HCT116 (cell line): ENCODE results near the gene CNR2. TPM values are rescaled to one million over a fixed set of nuclear protein-coding genes. Genes with fewer than 3 reads are reported as not detected.

Source experiments
- ATAC-seq: fragments of 200-7000 bp; cut with Tn5 transposase; 2 replicates; pipeline ENCODE4 v1.9.1; 2020; ENCODE audit warnings: mild to moderate bottlenecking, moderate library complexity
- BruUV-seq: library from RNA; stranded (reverse); fragments of 400-500 nt; replicated peaks from 2 replicates; lab custom pipeline; 2021; lab: Mats Ljungman, UMichigan
- CTCF ChIA-PET: fragments of 300-600 bp; sonication (Branson Sonifier 250); formaldehyde crosslinking; loops from one replicate; lab custom pipeline; 2021; ENCODE audit warnings: antibody characterized with exemption; lab: Charles Lee
- POLR2A ChIA-PET: fragments of 300-600, 350-600 bp; sonication (Branson Sonifier 250); formaldehyde crosslinking; loops from one replicate; lab custom pipeline; 2021; ENCODE audit warnings: antibody characterized with exemption; lab: Charles Lee
- RAD21 ChIA-PET, 2 experiments: fragments of 300-600 bp; sonication (Branson Sonifier 250); formaldehyde crosslinking; loops; one replicate each; lab custom pipeline; 2023; ENCODE audit warnings: low total read pairs in 2 of 2; ENCODE audit not compliant: uncharacterized antibody in 2 of 2, unreplicated experiment in 2 of 2, low non-redundant PET in 1 of 2; lab: Charles Lee
- DNase-seq: peaks from one replicate; pipeline ENCODE4 v3.0.0-alpha.2; 2010; ENCODE audit warnings: low read depth, low spot score
- H2AFZ ChIP-seq: fragments of 200-600 bp; shearing (Covaris generic), sonication (generic); 2 replicates; pipeline ENCODE4 v1.6.1; 2017; ENCODE audit warnings: low read depth, mixed run types, mixed read lengths, antibody characterized with exemption, low read length; ENCODE audit not compliant: poor library complexity, severe bottlenecking
- H3K27ac ChIP-seq: 2 replicates; pipeline ENCODE4 v1.5.1; 2012; ENCODE audit warnings: low read depth, low read length
- H3K27me3 ChIP-seq: fragments of 200-600 bp; sonication (generic); 2 replicates; pipeline ENCODE4 v1.6.1; 2016; ENCODE audit warnings: mixed run types, low read length, mixed read lengths; ENCODE audit not compliant: insufficient read depth
- H3K36me3 ChIP-seq, 2 experiments: fragments of 200-500 bp in 1 of 2; fragments of 200-600 bp in 1 of 2; sonication (Bioruptor generic) in 1 of 2; sonication (generic) in 1 of 2; 2 replicates each; pipeline versions ENCODE4 v1.5.1 to v1.6.1; 2014 to 2016; ENCODE audit warnings: low read length in 2 of 2, inconsistent platforms in 1 of 2, mixed read lengths in 1 of 2, mixed run types in 1 of 2; ENCODE audit not compliant: insufficient read depth in 2 of 2, control insufficient read depth in 1 of 2
- H3K4me1 ChIP-seq, 2 experiments: fragments of 200-600 bp in 1 of 2; sonication (generic) in 1 of 2; 2 replicates each; pipeline versions ENCODE4 v1.5.1 to v1.6.1; 2012 to 2017; ENCODE audit warnings: low read length in 2 of 2, inconsistent platforms in 1 of 2, mild to moderate bottlenecking in 1 of 2, mixed read lengths in 1 of 2, mixed run types in 1 of 2, moderate library complexity in 1 of 2; ENCODE audit not compliant: insufficient read depth in 2 of 2, control insufficient read depth in 1 of 2
- H3K4me2 ChIP-seq: fragments of 200-600 bp; sonication (generic); 2 replicates; pipeline ENCODE4 v1.6.1; 2017; ENCODE audit warnings: mixed run types, low read length, mixed read lengths
- H3K4me3 ChIP-seq, 2 experiments: fragments of 200-600 bp in 1 of 2; sonication (generic) in 1 of 2; replicated peaks in 1 of 2; 2 replicates each; pipeline ENCODE4 v1.5.1; 2011 to 2016; ENCODE audit warnings: low read length in 2 of 2, control low read depth in 1 of 2, low read depth in 1 of 2, mild to moderate bottlenecking in 1 of 2, mixed read lengths in 1 of 2, mixed run types in 1 of 2
- H3K79me2 ChIP-seq: fragments of 200-600 bp; sonication (generic); 2 replicates; pipeline ENCODE4 v1.6.1; 2017; ENCODE audit warnings: mild to moderate bottlenecking, mixed run types, low read length, moderate library complexity, mixed read lengths; ENCODE audit not compliant: insufficient read depth
- H3K9ac ChIP-seq: fragments of 200-600 bp; sonication (generic); 2 replicates; pipeline ENCODE4 v1.6.1; 2016; ENCODE audit warnings: low read length, mixed read lengths
- H3K9me2 ChIP-seq: fragments of 200-600 bp; sonication (generic), shearing (Covaris generic); 2 replicates; pipeline ENCODE4 v1.6.1; 2017; ENCODE audit warnings: mixed run types, mild to moderate bottlenecking, moderate library complexity; ENCODE audit not compliant: insufficient read depth
- H3K9me3 ChIP-seq, 2 experiments: fragments of 200-500 bp in 1 of 2; fragments of 200-600 bp in 1 of 2; sonication (Bioruptor generic) in 1 of 2; sonication (generic) in 1 of 2; 2 replicates each; pipeline ENCODE4 v1.6.1; 2014 to 2017; ENCODE audit warnings: low read length in 2 of 2, mixed read lengths in 2 of 2, inconsistent platforms in 1 of 2, low read depth in 1 of 2, mild to moderate bottlenecking in 1 of 2, mixed run types in 1 of 2, moderate library complexity in 1 of 2; ENCODE audit not compliant: control insufficient read depth in 1 of 2, insufficient read depth in 1 of 2
- H4K20me1 ChIP-seq: fragments of 200-600 bp; sonication (generic), shearing (Covaris generic); 2 replicates; pipeline ENCODE4 v1.6.1; 2017; ENCODE audit warnings: mixed run types, mild to moderate bottlenecking, moderate library complexity; ENCODE audit not compliant: insufficient read depth
- CEBPB ChIP-seq: IDR thresholded peaks from 2 replicates; pipeline ENCODE4 v1.6.1; 2012; ENCODE audit warnings: low read depth
- FOSL1 ChIP-seq: IDR thresholded peaks from 2 replicates; pipeline ENCODE4 v1.6.1; 2012; ENCODE audit warnings: low read depth
- SIN3A ChIP-seq: IDR thresholded peaks from 2 replicates; pipeline ENCODE4 v1.6.1; 2012; ENCODE audit warnings: low read depth
- TCF7L2 ChIP-seq: IDR thresholded peaks from 2 replicates; pipeline ENCODE4 v1.7.0; 2011; ENCODE audit warnings: borderline replicate concordance, inconsistent platforms; ENCODE audit not compliant: insufficient read depth, insufficient read length; ENCODE audit errors: extremely low read depth
- intact Hi-C: fragments of 100-400 bp; cut with micrococcal nuclease; formaldehyde crosslinking; loops from 2 replicates; pipeline ENCODE4 v1.10.0; 2022
- total RNA-seq: library from RNA; stranded (reverse); gene quantifications from one replicate; pipeline ENCODE4 v1.2.1, GENCODE V29; 2021; ENCODE audit not compliant: unreplicated experiment
- TF ChIP-seq, protein P1 (sequence below): IDR thresholded peaks from 2 replicates; pipeline ENCODE4 v1.6.1; 2012

The CNR2 gene
- total RNA-seq, 1 experiment from 2014 or later, result 0.05 TPM

DNA sequence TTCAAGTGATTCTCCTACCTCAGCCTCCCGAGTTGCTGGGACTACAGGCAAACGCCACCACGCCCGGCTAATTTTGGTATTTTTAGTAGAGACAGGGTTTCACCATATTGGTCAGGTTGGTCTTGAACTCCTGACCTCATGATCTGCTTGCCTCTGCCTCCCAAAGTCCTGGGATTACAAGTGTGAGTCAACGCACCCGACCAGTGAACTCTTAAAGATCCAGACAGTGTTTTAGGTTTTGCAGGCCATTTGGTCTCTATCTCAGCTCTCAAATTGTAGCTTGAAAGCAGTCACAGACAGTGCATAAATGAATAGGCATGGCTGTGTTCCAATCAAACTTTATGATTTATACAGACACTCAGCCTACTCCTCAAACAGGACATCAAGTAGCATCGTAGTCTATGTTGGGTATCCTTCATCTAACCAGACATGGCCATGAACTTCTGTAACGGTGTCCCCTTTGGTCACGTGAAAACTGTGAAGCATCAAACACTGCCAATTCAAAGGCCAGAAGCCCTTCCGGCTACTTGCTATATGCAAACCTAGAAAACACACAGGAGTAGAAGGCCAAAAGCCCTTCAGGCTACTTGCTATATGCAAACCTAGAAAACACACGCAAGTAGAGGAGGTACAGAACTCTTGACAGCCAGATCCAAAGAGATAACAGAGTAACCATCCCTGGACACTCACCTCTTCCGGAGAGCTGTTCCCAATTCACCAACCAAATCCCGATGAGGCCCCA lies 48.2 kb downstream of the CNR2 start:
- ChIA-PET RAD21 (no interaction called here), POLR2A (no interaction called here)
- TF ChIP-seq FOSL1, result no peak

DNA sequence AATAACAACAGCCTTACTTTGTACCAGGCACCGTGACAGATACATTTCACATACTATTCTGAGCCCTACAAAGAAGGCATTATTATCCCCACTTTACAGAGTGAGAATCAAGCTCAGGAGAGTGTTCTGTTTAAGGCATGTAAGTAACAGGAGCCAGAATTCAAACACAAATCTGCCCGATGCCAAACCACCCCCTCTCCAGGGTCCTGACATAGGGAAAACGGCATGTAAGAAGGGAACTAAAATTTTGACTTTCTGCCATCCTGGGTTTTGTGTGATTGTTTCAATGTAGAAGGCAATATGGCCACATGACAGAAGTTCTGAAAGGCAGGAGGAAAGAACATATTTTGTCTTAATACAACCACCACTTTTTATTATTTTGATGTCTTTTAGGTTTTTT lies 50.5 kb downstream of the CNR2 start:
- Histone ChIP-seq H3K27me3 (no peaks in the 10 kb centered on the region), H3K4me3 (no peak overlapping the region), H3K4me1 (peaks cover 30 to 33% of the 10 kb centered on the region in 2 experiments), H3K4me2 (no peak overlapping the region), H3K9ac (no peak overlapping the region), H2AFZ (no peak overlapping the region), H3K9me2 (no peaks in the 10 kb centered on the region), H3K36me3 (peaks cover 15 to 16% of the 10 kb centered on the region in 2 experiments; a peak in 3 of 4 replicates), H4K20me1 (no peaks in the 10 kb centered on the region), H3K79me2 (peaks cover 4% of the 10 kb centered on the region; the same call in 1 of the 2 replicates), H3K9me3 (no peaks in the 10 kb centered on the region), H3K27ac (no peak overlapping the region)
- BruUV-seq, result no TSS peak
- intact Hi-C loops, result no loop called here
- ATAC-seq, result no peak
- POLR2A ChIA-PET, result no interaction called here
- no peak for DNase-seq
- TF ChIP-seq, protein P1, sequence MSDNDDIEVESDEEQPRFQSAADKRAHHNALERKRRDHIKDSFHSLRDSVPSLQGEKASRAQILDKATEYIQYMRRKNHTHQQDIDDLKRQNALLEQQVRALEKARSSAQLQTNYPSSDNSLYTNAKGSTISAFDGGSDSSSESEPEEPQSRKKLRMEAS, result no peak
- no peak for TF ChIP-seq TCF7L2
- TF ChIP-seq SIN3A, result no peak
- TF ChIP-seq CEBPB, result no peak
- CTCF ChIA-PET, result no interaction called here
- RAD21 ChIA-PET, result no interaction called here

More for the DNA sequence above, 48.2 kb downstream of the CNR2 start:
- CTCF ChIA-PET, result no interaction called here
- peaks cover 34 to 39% of the 10 kb centered on the region in 2 experiments for H3K4me1 ChIP-seq
- H3K9me2 ChIP-seq, result no peaks in the 10 kb centered on the region
- no peak for DNase-seq
- peak overlapping the region; percentile 63 for H3K27ac ChIP-seq
- H3K36me3 ChIP-seq, result peaks cover 13 to 15% of the 10 kb centered on the region in 2 experiments; a peak in 3 of 4 replicates
- no peaks in the 10 kb centered on the region for H3K9me3 ChIP-seq
- BruUV-seq, result no TSS peak
- H3K4me2 ChIP-seq, result peak overlapping the region; percentile 96
- H4K20me1 ChIP-seq, result no peaks in the 10 kb centered on the region
- H3K79me2 ChIP-seq, result peaks cover 4% of the 10 kb centered on the region; the same call in 1 of the 2 replicates
- no peak overlapping the region for H3K9ac ChIP-seq
- no peak overlapping the region for H2AFZ ChIP-seq
- H3K4me3 ChIP-seq, result peak overlapping the region in 1 of 2 experiments; percentile 7; a peak in 1 of 4 replicates
- no peaks in the 10 kb centered on the region for H3K27me3 ChIP-seq
- intact Hi-C loops, result loop anchor here (5.0 kb wide), 1 partner anchor 93 kb away; no protein-coding TSS in a partner anchor
- ATAC-seq, result no peak
